Kidney (tissue), 14 donors: Measurements from ENCODE around the gene KLF2. TPM values are rescaled to one million over a fixed set of nuclear protein-coding genes. Genes with fewer than 3 reads are reported as not detected.
A peak's percentile ranks its signal among the peaks of the same experiment; 100 is the strongest.

ENCODE experiments used
- DNase-seq, 5 donors: peaks; one replicate each; pipeline ENCODE4 v3.0.0-alpha.2; 2013 to 2020
- FAIRE-seq: peaks from 2 replicates; lab custom pipeline; 2012; peaks lifted over from hg19 to GRCh38; lab: Jason Lieb, UNC
- H3K27ac ChIP-seq, 2 donors: one replicate each; pipeline ENCODE4 v1.7.0; 2013; ENCODE audit warnings: low read depth in 2 of 2, low read length in 2 of 2, inconsistent platforms in 1 of 2
- H3K27me3 ChIP-seq: one replicate; pipeline ENCODE4 v1.7.1; 2013; ENCODE audit warnings: low read length, inconsistent platforms; ENCODE audit not compliant: control insufficient read depth, insufficient read depth
- H3K36me3 ChIP-seq, 3 donors: one replicate each; pipeline versions ENCODE4 v1.7.0 to v1.7.1; 2013; ENCODE audit warnings: low read length in 3 of 3, control low read depth in 1 of 3, inconsistent platforms in 1 of 3; ENCODE audit not compliant: insufficient read depth in 3 of 3, control insufficient read depth in 2 of 3
- H3K4me1 ChIP-seq, 3 donors: one replicate each; pipeline versions ENCODE4 v1.7.0 to v1.7.1; 2013; ENCODE audit warnings: low read length in 3 of 3, inconsistent platforms in 1 of 3, low read depth in 1 of 3; ENCODE audit not compliant: control insufficient read depth in 2 of 3, insufficient read depth in 2 of 3
- H3K4me3 ChIP-seq, 3 donors: one replicate each; pipeline versions ENCODE4 v1.7.0 to v1.8.1; 2013; ENCODE audit warnings: low read length in 3 of 3, control low read depth in 1 of 3, inconsistent platforms in 1 of 3
- H3K9ac ChIP-seq, 3 donors: one replicate each; pipeline versions ENCODE4 v1.7.0 to v1.7.1; 2013; ENCODE audit warnings: low read length in 3 of 3, control low read depth in 1 of 3, inconsistent platforms in 1 of 3
- H3K9me3 ChIP-seq, 3 donors: one replicate each; pipeline versions ENCODE4 v1.7.0 to v1.7.1; 2013; ENCODE audit warnings: low read length in 3 of 3, control low read depth in 1 of 3, inconsistent platforms in 1 of 3; ENCODE audit not compliant: control insufficient read depth in 2 of 3, insufficient read depth in 1 of 3
- intact Hi-C: fragments of 100-400 bp; cut with DNase I; formaldehyde crosslinking; loops from one replicate; pipeline ENCODE4 v1.11.1; 2022
- polyA plus RNA-seq: library from polyadenylated mRNA; stranded (reverse); fragments of 350-450 nt; fragmentation: Illumina TruSeq; extraction: RNeasy Lipid Tissue Mini Kit (QIAGEN cat#74804); gene quantifications from one replicate; pipeline ENCODE4 v1.2.3, GENCODE V29; 2014; ENCODE audit warnings: low read depth, low replicate concordance; ENCODE audit not compliant: insufficient read depth
- total RNA-seq: library from RNA; stranded (reverse); fragmentation: NEBNext Ultra II Directional; extraction: Animal tissue kit (Norgen Biotek cat#: 25700); gene quantifications from one replicate; pipeline ENCODE4 v1.2.1, GENCODE V29; 2021
- TF ChIP-seq, protein P1 (sequence below): IDR thresholded peaks from 3 replicates; pipeline ENCODE4 v1.5.1; 2012; ENCODE audit warnings: mild to moderate bottlenecking, moderate library complexity, borderline replicate concordance; ENCODE audit not compliant: insufficient read depth; ENCODE audit errors: extremely low read depth
- donor health status: control.
- donor health status: control.
- donor health status: control.
- donor health status: control.
- donor health status: control.
- donor health status: DM: yes; HTN: yes; CAD: no.
- donor health status: Normal renal cell carcinoma (clear cell type).

KLF2 gene
- total and polyA plus RNA-seq, 2 donors from 2014 or later, result 114 to 131 TPM

DNA sequence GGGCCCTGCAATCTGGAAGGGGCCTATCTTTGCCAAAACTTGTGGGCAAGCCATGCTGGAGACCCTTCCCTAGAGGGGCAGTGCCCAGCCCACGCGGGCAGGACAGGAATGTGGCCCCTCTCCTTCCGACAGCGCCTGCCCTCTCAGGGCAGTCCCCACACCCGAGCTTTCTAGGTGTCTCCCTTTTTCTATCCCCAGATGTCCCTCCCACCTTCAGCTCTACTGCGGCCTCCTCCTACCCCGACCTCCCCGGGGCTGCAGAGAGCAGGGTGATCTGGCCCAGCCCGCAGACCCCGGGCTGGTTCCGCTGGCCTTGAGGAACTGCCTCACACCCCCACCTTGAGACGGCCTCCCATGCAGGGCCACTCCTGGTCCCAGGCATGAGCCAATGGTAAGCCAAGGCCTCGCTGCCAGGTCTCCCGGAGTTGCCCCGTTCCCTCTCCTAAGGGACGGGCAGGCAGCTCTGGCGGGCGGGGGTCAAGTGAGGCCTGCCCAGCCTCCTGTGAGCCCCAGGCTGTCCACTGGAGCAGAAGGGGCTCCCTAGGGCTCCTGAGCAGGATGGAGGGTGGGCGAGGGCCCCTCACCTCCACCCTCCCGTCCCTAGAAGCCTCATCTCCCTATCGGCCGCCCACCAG is 39.7 kb downstream of the KLF2 start:
- Histone ChIP-seq H3K4me1 (peaks cover 0 to 34% (median 24%) of the 10 kb centered on the region in 3 donors), H3K9ac (no peak overlapping the region), H3K4me3 (no peak overlapping the region), H3K36me3 (peaks cover 0 to 10% (median 3%) of the 10 kb centered on the region in 3 donors), H3K27ac (no peak overlapping the region), H3K27me3 (no peaks in the 10 kb centered on the region), H3K9me3 (no peaks in the 10 kb centered on the region)
- TF ChIP-seq, protein P1, sequence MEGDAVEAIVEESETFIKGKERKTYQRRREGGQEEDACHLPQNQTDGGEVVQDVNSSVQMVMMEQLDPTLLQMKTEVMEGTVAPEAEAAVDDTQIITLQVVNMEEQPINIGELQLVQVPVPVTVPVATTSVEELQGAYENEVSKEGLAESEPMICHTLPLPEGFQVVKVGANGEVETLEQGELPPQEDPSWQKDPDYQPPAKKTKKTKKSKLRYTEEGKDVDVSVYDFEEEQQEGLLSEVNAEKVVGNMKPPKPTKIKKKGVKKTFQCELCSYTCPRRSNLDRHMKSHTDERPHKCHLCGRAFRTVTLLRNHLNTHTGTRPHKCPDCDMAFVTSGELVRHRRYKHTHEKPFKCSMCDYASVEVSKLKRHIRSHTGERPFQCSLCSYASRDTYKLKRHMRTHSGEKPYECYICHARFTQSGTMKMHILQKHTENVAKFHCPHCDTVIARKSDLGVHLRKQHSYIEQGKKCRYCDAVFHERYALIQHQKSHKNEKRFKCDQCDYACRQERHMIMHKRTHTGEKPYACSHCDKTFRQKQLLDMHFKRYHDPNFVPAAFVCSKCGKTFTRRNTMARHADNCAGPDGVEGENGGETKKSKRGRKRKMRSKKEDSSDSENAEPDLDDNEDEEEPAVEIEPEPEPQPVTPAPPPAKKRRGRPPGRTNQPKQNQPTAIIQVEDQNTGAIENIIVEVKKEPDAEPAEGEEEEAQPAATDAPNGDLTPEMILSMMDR, result no peak
- FAIRE-seq (no peak), DNase-seq (peak in 1 of 5 donors; percentile 78)
- intact Hi-C loops, result no loop called here

DNA sequence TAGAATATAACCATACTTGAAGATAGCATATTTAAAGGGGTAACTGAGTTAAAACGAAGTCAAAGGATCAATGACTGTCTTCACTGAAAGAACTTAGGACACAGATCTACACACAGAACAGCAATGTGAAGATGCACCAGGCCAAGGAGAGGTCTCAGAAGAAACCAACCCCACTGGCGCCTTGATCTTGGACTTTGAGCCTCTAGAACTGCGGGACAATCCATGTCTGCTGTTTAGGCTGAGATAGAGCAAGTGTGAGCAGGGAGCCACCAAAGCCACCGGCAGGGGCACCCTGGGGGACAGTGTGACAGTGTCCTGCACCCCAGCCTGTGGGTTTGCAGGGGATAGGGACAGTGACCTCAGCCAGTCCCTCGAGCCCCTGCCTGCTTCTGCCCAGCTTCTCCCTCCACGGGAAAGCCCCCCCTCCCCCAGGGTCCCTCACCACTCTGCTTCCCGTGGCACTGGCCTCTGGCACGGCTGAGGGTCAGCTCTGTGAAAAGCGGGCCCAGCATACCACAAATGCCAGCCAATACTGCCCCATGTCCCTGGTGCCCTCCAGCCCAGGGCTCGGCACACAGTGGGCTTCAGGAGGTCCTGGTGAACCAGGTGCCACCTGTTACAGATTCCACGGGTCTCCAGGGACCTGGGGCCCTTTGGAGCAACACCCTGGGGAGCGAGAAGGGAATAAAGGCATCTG is 40.8 kb downstream of the KLF2 start:
- H3K9me3 ChIP-seq, result no peaks in the 10 kb centered on the region
- TF ChIP-seq, protein P1, result no peak
- H3K27ac ChIP-seq, result peak overlapping the region in 1 of 2 donors; percentile 56
- FAIRE-seq (no peak), DNase-seq (peak in 1 of 5 donors; percentile 68)
- H3K9ac ChIP-seq, result no peak overlapping the region
- H3K27me3 ChIP-seq, result no peaks in the 10 kb centered on the region
- intact Hi-C loops, result no loop called here
- no peak overlapping the region for H3K4me3 ChIP-seq
- H3K4me1 ChIP-seq, result peaks cover 0 to 34% (median 24%) of the 10 kb centered on the region in 3 donors
- H3K36me3 ChIP-seq, result peaks cover 0 to 10% (median 3%) of the 10 kb centered on the region in 3 donors

DNA sequence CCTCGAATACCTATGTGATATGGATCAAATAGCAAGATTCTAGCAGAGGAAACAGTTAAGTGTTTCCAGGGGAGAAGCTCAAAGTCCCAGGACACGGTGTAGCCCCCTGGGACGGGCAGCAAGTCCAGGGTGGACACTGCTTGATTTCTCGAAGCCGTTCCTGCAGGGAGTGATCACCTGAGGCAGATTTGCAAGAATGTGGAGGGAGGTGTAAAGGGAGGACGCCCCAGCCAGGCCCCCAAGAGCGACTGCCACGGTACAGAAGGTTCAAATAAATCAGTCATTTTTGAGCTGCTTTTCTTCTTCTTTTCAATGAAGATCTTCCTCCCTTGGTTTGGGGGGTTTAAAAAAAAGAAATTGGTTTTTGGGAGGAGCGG is 41.4 kb downstream of the KLF2 start:
- TF ChIP-seq, protein P1, result no peak
- Histone ChIP-seq H3K27me3 (no peaks in the 10 kb centered on the region), H3K4me3 (no peak overlapping the region), H3K27ac (peak overlapping the region; percentile 9 to 56), H3K9ac (no peak overlapping the region), H3K36me3 (peaks cover 0 to 4% (median 3%) of the 10 kb centered on the region in 3 donors), H3K4me1 (peaks cover 0 to 34% (median 26%) of the 10 kb centered on the region in 3 donors), H3K9me3 (no peaks in the 10 kb centered on the region)
- FAIRE-seq (no peak), DNase-seq (peak in 2 of 5 donors; percentile 25 to 45)
- intact Hi-C loops, result no loop called here
